ENCODE results near the gene HOXA13. TPM values are rescaled to one million over a fixed set of nuclear protein-coding genes. Genes with fewer than 3 reads are reported as not detected.
A peak's percentile ranks its signal among the peaks of the same experiment; 100 is the strongest.

Gene HOXA13
- total RNA-seq, 1 donor from 2014 or later = not detected

- Mint-ChIP-seq H3K36me3 (ENCODE audit: low read depth) (peaks cover 1% of the 10 kb centered on the region), H3K4me1 (no peaks in the 10 kb centered on the region), H3K27ac (ENCODE audit: unreplicated experiment) (no peak overlapping the region), H3K27me3 (ENCODE audit: low read depth) (peaks cover 99% of the 10 kb centered on the region), H3K4me3 (no peak overlapping the region), H3K9me3 (no peaks in the 10 kb centered on the region)
- DNase-seq (ENCODE audit: low read depth, low spot score) = no peak
- TF ChIP-seq CTCF (conservative IDR thresholded peaks at IDR 0.05) = no peak
These were observed 11.2 kb upstream of the HOXA13 start for GRCh38 chr7:27211084-27211446.

- Mint-ChIP-seq H3K27me3 (ENCODE audit: low read depth) (peaks cover 99% of the 10 kb centered on the region), H3K27ac (ENCODE audit: unreplicated experiment) (no peak overlapping the region), H3K4me3 (no peak overlapping the region), H3K9me3 (no peaks in the 10 kb centered on the region), H3K36me3 (ENCODE audit: low read depth) (peaks cover 4% of the 10 kb centered on the region), H3K4me1 (no peaks in the 10 kb centered on the region)
- peak; percentile 64 for DNase-seq (ENCODE audit: low read depth, low spot score)
- peak; percentile 79 for TF ChIP-seq CTCF (conservative IDR thresholded peaks at IDR 0.05)
These were observed 10.7 kb upstream of the HOXA13 start for GRCh38 chr7:27210441-27211083.

GRCh38 chr7:27209933-27210440, 10.1 kb upstream of the HOXA13 start:
- no peak overlapping the region for H3K4me3 Mint-ChIP-seq
- no peak overlapping the region for H3K27ac Mint-ChIP-seq (ENCODE audit: unreplicated experiment)
- H3K9me3 Mint-ChIP-seq = no peaks in the 10 kb centered on the region
- H3K27me3 Mint-ChIP-seq (ENCODE audit: low read depth) = peaks cover 99% of the 10 kb centered on the region
- TF ChIP-seq CTCF (conservative IDR thresholded peaks at IDR 0.05) = no peak
- H3K4me1 Mint-ChIP-seq = no peaks in the 10 kb centered on the region
- H3K36me3 Mint-ChIP-seq (ENCODE audit: low read depth) = peaks cover 4% of the 10 kb centered on the region
- DNase-seq (ENCODE audit: low read depth, low spot score) = no peak

GRCh38 chr7:27208998-27209397, 9.1 kb upstream of the HOXA13 start:
- TF ChIP-seq CTCF (conservative IDR thresholded peaks at IDR 0.05) = no peak
- Mint-ChIP-seq H3K27ac (ENCODE audit: unreplicated experiment) (no peak overlapping the region), H3K9me3 (no peaks in the 10 kb centered on the region), H3K36me3 (ENCODE audit: low read depth) (peaks cover 4% of the 10 kb centered on the region), H3K4me3 (no peak overlapping the region), H3K27me3 (ENCODE audit: low read depth) (peaks cover 99% of the 10 kb centered on the region), H3K4me1 (no peaks in the 10 kb centered on the region)
- no peak for DNase-seq (ENCODE audit: low read depth, low spot score)

- peaks cover 4% of the 10 kb centered on the region for H3K36me3 Mint-ChIP-seq (ENCODE audit: low read depth)
- H3K9me3 Mint-ChIP-seq = no peaks in the 10 kb centered on the region
- no peak for TF ChIP-seq CTCF (conservative IDR thresholded peaks at IDR 0.05)
- H3K4me3 Mint-ChIP-seq = no peak overlapping the region
- DNase-seq (ENCODE audit: low read depth, low spot score) = no peak
- H3K27ac Mint-ChIP-seq (ENCODE audit: unreplicated experiment) = no peak overlapping the region
- no peaks in the 10 kb centered on the region for H3K4me1 Mint-ChIP-seq
- H3K27me3 Mint-ChIP-seq (ENCODE audit: low read depth) = peaks cover 100% of the 10 kb centered on the region
These were observed 7.6 kb upstream of the HOXA13 start for GRCh38 chr7:27207348-27207985.
